Hematopoietic multipotent progenitor cell treated with erythropoietin and hydrocortisone succinate and interleukin-3 and kit ligand, for 15 days (in vitro differentiated cells): ENCODE results near the gene TOX4.
"Not testable (repeated sequence)": the region's sequence is repeated elsewhere in the genome, so short reads cannot be mapped to it uniquely, and the experiment has no call there.

Experiments used
- DNase-seq: peaks from one replicate; pipeline ENCODE4 v3.0.0-alpha.2; 2015; ENCODE audit warnings: low spot score

Gene TOX4

GRCh38 chr14:21476925-21477681 lies at the start of gene TOX4, which contains the start of gene RAB2B:
Gene TOX4 (plus strand): TSS chr14:21477195. CDS start chr14:21477279, 84 bp downstream.
Gene RAB2B (minus strand): TSS chr14:21476959. CDS start chr14:21476872, 87 bp downstream.
- DNase-seq, result peak; percentile 97

DNA sequence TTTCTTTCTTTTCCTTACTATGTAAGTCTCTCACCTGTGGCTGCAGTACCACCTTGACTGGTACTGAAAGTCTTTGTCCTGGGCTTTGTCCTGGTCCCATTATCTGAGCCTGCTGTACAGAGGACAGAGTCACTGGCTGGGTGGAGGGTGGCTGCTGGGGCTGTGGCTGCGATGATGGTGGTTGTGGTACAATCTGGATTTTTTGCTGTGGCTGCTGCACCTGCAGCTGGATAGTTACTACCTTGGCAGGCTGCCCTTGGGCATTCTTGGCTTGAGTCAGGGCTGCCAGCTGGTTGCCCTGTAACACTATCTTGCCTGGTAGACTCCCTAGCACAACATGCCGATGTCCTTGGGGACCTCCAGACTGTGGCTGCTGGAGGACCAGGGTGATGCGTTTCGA lies 48.1 kb upstream of the TOX4 start:
- no peak for DNase-seq

DNA sequence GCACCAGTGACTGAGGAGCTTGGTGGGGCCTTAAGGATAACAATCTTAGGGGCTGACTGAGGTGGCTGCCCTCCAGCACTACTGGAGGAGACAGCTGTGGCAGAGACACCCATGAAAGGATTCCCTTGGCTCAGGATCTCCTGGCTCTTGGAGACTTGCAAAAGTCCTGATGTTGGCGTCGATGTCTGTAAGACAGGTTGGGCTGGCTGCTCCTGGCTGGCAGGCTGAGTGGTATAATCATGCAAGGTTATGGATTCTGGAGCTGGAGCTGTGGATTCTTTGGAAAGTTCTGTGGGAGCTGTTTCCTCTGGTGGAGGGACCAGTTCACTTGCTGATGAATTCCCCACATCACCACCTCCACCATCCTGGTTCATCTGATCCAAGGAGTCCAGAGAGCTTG lies 45.9 kb upstream of the TOX4 start:
- no peak for DNase-seq

DNA sequence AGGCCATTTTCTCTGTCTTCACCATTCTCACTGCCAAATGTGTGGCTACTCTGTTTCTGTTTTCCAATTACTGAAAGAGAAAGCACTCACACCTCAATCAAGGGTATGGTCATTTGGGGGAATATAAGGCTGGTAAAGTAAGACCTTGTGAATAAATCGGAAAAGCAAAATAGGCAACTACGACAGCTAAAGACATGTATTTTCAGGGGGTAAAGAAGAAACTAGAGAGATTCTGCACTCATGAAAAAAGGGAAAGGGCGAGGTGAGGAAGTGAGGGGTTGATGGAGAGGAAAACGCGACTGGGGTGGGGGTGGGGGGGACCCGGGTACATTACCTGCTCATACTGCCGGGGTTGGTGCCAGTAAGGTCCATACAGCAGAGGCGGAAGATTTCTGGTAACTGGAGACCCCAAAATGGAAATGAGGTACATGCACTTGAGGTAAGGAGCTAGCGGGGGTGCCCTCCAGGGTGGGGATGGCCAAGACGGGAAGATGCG lies 40.4 kb upstream of the TOX4 start:
- DNase-seq, result no peak

GRCh38 chr14:21437063-21437901 lies 39.7 kb upstream of the TOX4 start:
- DNase-seq, result peak; percentile 99

DNA sequence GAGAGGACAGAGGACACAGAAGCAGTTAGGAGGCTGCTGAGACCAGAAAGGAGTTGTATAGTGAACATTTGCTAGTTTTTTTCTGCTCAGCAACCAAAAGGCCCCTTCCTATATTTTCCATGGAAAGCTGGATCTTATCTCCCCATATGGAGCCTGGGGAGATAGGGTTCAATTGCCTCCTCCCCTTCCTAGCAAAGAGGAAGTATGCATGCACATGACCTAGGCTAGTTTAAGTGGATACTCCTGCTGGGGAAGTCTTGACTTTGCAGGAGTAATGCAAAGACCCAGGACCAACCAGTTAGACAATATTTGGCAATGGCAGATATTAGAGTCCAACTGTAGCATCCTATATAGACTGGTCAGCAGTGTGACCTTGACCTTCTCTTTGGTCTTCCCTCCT lies 36.1 kb upstream of the TOX4 start:
- DNase-seq, result no peak

- not testable (repeated sequence) for DNase-seq
Observed at GRCh38 chr14:21442657-21443056, 34.3 kb upstream of the TOX4 start.

DNA sequence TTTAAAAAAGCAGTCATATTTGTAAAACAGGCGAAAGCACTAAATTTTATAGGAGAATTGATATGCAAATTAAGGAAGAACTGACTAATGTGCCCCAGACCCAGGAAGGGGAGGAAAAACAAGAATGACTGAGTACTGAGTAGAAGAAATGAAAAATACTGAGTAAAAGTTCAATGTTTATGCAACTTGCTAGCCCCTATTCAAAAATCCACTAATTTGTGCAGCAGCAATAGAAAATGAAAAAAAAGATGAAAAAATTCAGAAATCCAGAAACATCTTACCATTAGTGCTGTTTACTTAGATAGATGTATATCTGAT lies 27.1 kb upstream of the TOX4 start:
- DNase-seq, result no peak

DNA sequence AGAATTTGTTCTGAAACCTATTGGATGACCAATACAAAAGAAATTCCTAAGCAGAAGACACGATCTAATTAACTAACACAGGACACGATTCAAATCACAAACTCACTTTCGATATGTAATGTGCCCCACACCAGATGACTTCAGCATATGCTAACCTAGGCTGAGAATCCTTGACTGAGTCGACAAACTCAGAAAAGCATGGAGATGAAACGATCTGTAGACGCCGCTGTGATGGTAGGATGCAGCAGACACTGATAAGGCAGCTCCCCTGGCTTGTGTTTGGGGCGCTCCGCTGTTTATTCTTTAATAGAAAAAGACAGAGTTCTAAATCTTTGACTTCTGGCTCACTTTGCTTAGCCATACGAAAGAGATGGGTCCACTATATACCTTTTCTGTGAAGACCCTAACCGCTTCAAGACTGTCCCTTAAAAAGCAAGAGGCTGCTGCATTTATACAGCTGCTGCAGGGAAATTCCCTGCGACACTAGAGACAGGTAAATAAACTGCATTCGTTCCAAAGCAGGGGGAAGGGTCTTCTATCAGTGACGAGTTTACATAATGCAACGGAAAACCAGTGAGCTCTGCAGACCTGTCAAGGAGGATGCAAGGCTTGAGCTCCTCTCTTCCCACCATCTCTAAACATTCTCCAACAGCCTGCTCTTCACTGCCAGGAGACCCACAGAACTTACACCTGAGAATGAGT lies 22.0 kb upstream of the TOX4 start:
- DNase-seq, result no peak

- DNase-seq, result peak; percentile 47
Observed at GRCh38 chr14:21455592-21455911, 21.4 kb upstream of the TOX4 start.

DNA sequence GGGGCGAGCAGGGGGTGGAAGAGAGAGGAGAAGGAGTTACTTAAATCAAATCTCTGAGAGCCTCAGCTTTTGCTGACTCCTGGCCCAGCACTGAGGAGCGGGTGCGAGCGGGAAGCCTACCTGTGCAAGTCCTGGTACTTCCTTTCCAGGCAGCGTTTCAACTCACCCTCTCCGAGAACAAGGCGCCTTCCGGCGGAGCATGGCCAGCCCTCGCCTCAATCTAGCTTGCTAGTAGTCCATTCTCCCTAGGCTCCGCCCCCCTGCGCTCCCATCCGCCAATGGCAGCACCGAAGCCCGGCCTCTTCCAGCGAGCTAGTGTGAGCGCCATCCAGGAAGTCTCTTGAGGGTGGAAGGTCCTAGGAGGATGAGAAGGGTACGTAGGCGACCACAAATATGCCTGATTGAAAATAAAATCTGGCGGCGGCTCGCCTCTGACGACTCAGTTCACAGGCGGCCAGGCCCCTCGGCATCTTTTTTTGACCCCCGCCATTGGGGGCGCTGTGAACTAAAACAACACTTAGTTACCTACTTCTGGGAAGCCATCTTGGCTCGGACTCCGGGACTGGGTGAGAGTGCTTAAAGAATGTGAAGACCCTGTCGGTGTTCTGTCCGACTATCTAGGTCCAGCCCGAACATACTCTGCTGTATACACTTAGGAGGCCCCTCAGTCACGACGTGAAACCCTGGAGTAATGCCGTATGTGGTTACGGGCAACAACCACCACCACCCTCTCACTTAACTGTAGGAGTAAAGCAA lies 20.9 kb upstream of the TOX4 start, which contains the start of gene CHD8:
TSS of gene CHD8 (minus strand) at position 212 of the 756 bp plus-strand sequence. CDS start 24,480 bp downstream, outside the sequence.
- peak; percentile 100 for DNase-seq

GRCh38 chr14:21467616-21468015 lies 9.4 kb upstream of the TOX4 start:
- DNase-seq, result no peak

DNA sequence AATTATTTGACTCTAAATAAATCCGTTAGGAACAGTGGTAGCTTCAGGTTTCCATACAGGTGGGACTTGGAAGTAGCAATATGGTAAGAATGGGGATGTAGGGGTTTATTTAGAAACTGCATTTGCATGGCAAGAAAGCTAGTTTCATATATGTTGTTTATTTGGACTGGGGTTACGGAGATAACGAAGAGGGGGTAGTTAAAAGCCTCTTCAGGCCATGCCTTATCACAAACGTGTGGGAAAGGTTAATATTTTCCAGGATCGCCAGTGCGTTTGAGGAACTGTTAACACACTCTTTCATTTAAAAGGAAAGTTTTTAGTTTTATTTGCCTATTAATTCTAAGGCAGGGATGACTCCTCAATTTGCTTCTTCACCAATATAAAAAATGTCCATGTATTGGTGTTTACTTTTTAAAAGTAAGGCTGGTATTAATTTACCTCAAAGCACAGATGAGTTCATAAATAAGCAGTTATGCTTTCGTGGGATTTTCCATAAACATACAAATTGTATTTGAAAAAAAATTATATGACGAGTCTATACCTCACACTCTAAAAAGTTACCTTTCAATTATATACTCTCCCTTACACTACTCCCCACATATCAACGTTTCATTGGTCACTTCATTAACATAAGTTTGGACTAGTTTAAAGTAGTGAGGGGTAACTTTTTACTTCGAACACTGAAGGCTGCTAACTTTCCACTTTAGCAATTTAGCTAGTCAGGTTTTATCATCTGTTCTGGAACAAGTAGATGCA lies 1.1 kb upstream of the TOX4 start:
- no peak for DNase-seq

- DNase-seq, result no peak
Observed at GRCh38 chr14:21476523-21476924, 471 bp upstream of the TOX4 start.

DNA sequence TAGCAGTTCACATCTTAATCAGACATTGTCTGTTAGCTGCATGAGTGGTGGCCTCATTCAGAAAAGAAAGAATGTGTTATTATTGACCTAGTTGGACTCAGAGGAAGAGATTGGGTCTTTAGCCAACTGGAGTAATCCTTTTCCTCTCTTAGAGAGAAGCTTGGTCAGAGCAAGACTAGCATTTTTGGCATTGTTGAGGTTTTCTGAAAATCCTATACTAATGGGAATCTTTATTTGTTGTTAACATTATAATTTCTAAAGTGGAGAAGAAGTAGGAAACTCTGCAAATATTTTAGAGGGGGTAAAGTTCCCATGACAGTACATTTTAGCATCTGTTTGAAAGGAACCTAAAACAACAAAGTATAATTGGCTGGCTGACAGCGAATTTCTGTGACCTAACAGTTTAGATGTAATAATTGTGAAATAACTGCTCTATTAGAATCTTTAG lies 9.7 kb downstream of the TOX4 start:
- no peak for DNase-seq

- no peak for DNase-seq
Observed at GRCh38 chr14:21494902-21495762, 18.1 kb downstream of the TOX4 start.

DNA sequence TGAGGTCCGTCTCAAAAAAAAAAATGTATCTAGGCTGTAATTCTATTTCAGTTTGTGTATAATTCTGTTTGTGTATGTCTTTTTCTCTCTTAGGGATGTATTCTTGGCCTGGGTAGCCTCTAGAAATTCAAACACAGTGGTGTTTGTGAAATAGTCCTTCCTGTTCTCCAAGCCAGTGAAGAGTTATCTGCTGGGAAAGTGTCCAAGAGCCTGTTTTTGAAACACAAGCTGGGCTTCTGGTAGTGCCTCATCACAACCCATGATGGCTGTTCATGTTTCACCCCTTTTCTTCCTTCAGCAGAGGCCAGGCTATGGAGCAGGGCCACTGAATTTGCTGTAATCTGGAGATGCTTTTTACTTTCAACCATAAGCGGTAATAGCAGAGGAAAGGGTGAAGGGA lies 19.5 kb downstream of the TOX4 start:
- no peak for DNase-seq

DNA sequence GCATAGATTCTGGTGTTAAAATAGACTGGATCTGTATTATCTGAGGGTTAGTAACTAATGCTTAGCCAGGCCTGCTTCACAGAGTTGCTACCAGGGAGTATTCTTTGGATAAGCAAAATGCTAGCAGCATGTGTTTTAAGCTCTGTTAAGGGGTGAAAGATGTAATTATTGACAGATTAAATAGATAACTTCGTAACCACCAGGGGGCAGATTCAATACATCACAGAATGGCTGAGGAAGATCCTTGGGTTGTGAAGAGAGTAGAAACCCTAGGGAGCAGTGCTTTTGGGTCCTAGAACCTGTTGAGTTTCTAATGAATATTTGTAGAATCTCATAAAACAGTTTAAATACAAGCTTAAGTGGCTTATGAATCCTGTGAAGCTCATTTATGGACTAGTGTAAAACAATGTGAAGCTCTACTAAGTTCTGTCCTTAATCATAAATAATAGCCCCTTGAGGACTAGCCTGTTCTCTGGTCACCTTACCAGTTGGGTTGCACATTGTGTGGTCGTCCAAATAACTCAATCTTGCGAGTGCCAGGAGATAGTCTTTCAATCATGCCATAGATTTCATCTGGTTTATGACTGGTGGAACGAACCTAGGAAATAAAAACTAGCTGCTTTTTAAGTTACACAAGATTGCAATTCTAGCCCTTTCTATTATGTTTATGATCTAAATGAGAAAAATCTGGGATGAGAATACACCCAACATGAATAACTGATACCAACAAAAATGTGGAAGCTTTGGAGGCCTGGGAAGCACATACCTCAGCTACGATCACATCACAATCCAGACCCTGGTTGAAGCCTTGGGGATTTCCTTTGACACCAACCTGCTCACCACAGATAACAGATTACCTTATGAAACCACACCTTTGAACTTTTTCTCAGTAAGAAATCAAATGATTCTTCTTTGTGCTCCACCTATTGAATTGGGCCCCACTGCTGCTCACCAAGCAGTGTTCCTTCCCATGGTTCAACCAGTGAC lies 21.8 kb downstream of the TOX4 start:
- DNase-seq, result peak; percentile 65

DNA sequence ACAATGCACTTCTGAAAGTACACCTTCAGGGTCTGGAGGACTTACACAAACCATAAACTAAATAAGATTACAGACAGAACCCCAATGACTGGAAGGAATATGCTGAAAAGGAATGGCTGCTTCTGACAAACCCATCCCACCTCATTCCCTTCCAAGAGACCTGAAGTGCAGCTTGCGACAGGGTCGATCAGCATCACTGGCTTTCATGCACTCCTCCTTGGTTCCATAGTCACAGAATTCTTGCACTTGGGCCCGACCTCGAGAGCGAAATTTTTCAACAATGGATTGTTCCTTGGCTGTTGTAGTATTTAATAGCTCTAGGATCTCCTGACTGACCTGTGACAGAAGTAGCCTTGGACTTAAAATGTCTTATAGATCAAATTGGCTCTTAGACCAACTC lies 24.6 kb downstream of the TOX4 start:
- no peak for DNase-seq
